ENCODE measurements around the gene NKAIN1. TPM values are rescaled to one million over a fixed set of nuclear protein-coding genes. Genes with fewer than 3 reads are reported as not detected.

NKAIN1 gene
- total and polyA plus RNA-seq, 2 donors (not counting 3 experiments of a cell fraction or from before 2014, with no cell fraction given), result 0.29 to 0.40 TPM

DNA sequence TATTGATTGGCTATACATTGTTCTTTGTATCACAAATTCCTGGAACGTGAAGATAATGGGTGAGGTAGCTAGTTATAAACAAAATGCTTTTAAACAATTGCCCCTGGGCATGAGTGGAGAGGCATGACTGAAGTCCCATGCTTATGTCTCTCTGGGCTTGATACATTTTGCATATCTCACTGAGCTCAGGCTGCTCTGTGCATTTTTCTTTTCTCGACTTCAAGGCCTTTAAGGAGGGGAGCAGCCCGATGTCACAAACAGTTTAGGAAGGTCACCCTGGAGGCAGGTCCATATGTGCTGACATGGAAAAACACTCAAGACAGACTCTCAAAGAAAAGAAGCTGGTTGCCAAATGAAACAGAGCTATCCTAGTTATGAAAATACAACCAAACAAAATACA lies 94.0 kb downstream of the NKAIN1 start:
- intact Hi-C loops (cut with micrococcal nuclease), result no loop called here
- TF ChIP-seq EZH2 (IDR thresholded peaks at IDR 0.05; ENCODE audit: borderline replicate concordance, low read depth, low read length, severe bottlenecking), result no peak
- TF ChIP-seq MYC (IDR thresholded peaks at IDR 0.05; ENCODE audit: low read depth, low read length), result no peak
- TF ChIP-seq GATA2 (IDR thresholded peaks at IDR 0.05; ENCODE audit: insufficient read depth, insufficient read length, low read depth, low read length), result no peak
- no peak for TF ChIP-seq POLR2AphosphoS5 (IDR thresholded peaks at IDR 0.05; ENCODE audit: insufficient read depth, low read depth, low read length)
- no peak for DNase-seq (ENCODE audit: low read depth, low spot score)
- BruUV-seq (replicated peaks), result no TSS peak
- H3K79me2 ChIP-seq (ENCODE audit: control insufficient read depth, insufficient read depth, low read length), result no peaks in the 10 kb centered on the region
- no peaks in the 10 kb centered on the region for H3K36me3 ChIP-seq (ENCODE audit: control insufficient read depth in 2 of 2, extremely low read depth in 1 of 2, insufficient read depth in 2 of 2, low read length in 2 of 2)
- H3K9ac ChIP-seq (replicated peaks; ENCODE audit: extremely low read depth, insufficient read depth, low read length), result no peak overlapping the region
- H3K27me3 ChIP-seq (ENCODE audit: control insufficient read depth in 2 of 2, insufficient read depth in 2 of 2, low read length in 2 of 2), result no peaks in the 10 kb centered on the region
- POLR2A ChIA-PET, result no interaction called here
- H3K27ac ChIP-seq (ENCODE audit: insufficient read depth, low read depth, low read length), result no peak overlapping the region
- no peak overlapping the region for H2AFZ ChIP-seq (ENCODE audit: low read depth, low read length)
- H3K4me2 ChIP-seq (ENCODE audit: insufficient read depth, low read length), result no peak overlapping the region
- H3K9me1 ChIP-seq (replicated peaks; ENCODE audit: control insufficient read depth, extremely low read depth, insufficient read depth, low read length), result no peaks in the 10 kb centered on the region
- dilution Hi-C loops (cut with MboI; ENCODE audit: extremely low pct_ligation_motif_present, low sequenced_read_pairs), result no loop called here
- CTCF ChIA-PET, result interaction anchor here (1.3 kb wide), 1 partner anchor 13 kb away, joined by 3 read pairs; no protein-coding TSS in a partner anchor
- no peaks in the 10 kb centered on the region for H4K20me1 ChIP-seq (replicated peaks; ENCODE audit: control insufficient read depth, extremely low read depth, insufficient read depth, low read length)
- no peaks in the 10 kb centered on the region for H3K9me3 ChIP-seq (replicated peaks; ENCODE audit: control insufficient read depth, insufficient read depth, low read length)
- no peak overlapping the region for H3K4me3 ChIP-seq (replicated peaks in 1 of 3; ENCODE audit: insufficient read depth in 1 of 3, low read depth in 1 of 3, low read length in 3 of 3)
- no peak for FAIRE-seq
- no peaks in the 10 kb centered on the region for H3K4me1 ChIP-seq (ENCODE audit: control insufficient read depth, extremely low read depth, insufficient read depth, low read length)

DNA sequence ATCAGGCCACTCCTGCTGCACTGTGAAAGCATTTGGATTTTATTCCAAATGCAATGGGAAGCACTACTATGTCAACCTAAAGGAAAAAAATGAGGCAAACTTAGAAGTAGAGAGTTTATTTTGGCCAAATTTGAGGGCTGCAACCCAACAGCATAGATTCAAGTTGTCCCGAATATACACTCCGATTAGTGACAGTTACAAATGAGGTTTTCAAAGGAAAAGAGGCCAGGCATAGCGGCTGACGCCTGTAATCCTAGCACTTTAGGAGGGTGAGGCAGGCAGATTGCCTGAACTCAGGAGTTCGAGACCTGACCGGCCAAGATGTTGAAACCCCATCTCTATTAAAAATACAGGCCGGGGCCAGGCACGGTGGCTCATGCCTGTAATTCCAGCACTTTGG lies 95.2 kb downstream of the NKAIN1 start:
- Histone ChIP-seq H3K9ac (replicated peaks; ENCODE audit: extremely low read depth, insufficient read depth, low read length) (no peak overlapping the region), H3K27ac (ENCODE audit: insufficient read depth, low read depth, low read length) (no peak overlapping the region), H2AFZ (ENCODE audit: low read depth, low read length) (no peak overlapping the region), H3K36me3 (ENCODE audit: control insufficient read depth in 2 of 2, extremely low read depth in 1 of 2, insufficient read depth in 2 of 2, low read length in 2 of 2) (no peaks in the 10 kb centered on the region), H3K4me2 (ENCODE audit: insufficient read depth, low read length) (no peak overlapping the region), H3K9me3 (replicated peaks; ENCODE audit: control insufficient read depth, insufficient read depth, low read length) (no peaks in the 10 kb centered on the region), H3K4me3 (replicated peaks in 1 of 3; ENCODE audit: insufficient read depth in 1 of 3, low read depth in 1 of 3, low read length in 3 of 3) (no peak overlapping the region), H4K20me1 (replicated peaks; ENCODE audit: control insufficient read depth, extremely low read depth, insufficient read depth, low read length) (no peaks in the 10 kb centered on the region), H3K27me3 (ENCODE audit: control insufficient read depth in 2 of 2, insufficient read depth in 2 of 2, low read length in 2 of 2) (no peaks in the 10 kb centered on the region), H3K9me1 (replicated peaks; ENCODE audit: control insufficient read depth, extremely low read depth, insufficient read depth, low read length) (no peaks in the 10 kb centered on the region), H3K4me1 (ENCODE audit: control insufficient read depth, extremely low read depth, insufficient read depth, low read length) (no peaks in the 10 kb centered on the region), H3K79me2 (ENCODE audit: control insufficient read depth, insufficient read depth, low read length) (no peaks in the 10 kb centered on the region)
- FAIRE-seq (no peak), DNase-seq (ENCODE audit: low read depth, low spot score) (no peak)
- TF ChIP-seq JUN (IDR thresholded peaks at IDR 0.05; ENCODE audit: borderline replicate concordance, insufficient read depth, insufficient read length, low read depth), result no peak
- no peak for TF ChIP-seq POLR2A (IDR thresholded peaks at IDR 0.05; ENCODE audit: low read depth, low read length)
- no peak for TF ChIP-seq POLR2AphosphoS5 (IDR thresholded peaks at IDR 0.05; ENCODE audit: insufficient read depth, low read depth, low read length)
- TF ChIP-seq, protein P1, sequence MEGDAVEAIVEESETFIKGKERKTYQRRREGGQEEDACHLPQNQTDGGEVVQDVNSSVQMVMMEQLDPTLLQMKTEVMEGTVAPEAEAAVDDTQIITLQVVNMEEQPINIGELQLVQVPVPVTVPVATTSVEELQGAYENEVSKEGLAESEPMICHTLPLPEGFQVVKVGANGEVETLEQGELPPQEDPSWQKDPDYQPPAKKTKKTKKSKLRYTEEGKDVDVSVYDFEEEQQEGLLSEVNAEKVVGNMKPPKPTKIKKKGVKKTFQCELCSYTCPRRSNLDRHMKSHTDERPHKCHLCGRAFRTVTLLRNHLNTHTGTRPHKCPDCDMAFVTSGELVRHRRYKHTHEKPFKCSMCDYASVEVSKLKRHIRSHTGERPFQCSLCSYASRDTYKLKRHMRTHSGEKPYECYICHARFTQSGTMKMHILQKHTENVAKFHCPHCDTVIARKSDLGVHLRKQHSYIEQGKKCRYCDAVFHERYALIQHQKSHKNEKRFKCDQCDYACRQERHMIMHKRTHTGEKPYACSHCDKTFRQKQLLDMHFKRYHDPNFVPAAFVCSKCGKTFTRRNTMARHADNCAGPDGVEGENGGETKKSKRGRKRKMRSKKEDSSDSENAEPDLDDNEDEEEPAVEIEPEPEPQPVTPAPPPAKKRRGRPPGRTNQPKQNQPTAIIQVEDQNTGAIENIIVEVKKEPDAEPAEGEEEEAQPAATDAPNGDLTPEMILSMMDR (IDR thresholded peaks at IDR 0.05; ENCODE audit: extremely low read depth in 1 of 2, insufficient read depth in 1 of 2, low read depth in 1 of 2, low read length in 2 of 2), result no peak
- TF ChIP-seq MYC (IDR thresholded peaks at IDR 0.05; ENCODE audit: low read depth, low read length), result no peak
- TF ChIP-seq, protein P2, sequence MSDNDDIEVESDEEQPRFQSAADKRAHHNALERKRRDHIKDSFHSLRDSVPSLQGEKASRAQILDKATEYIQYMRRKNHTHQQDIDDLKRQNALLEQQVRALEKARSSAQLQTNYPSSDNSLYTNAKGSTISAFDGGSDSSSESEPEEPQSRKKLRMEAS (IDR thresholded peaks at IDR 0.05; ENCODE audit: insufficient read depth, insufficient read length), result no peak
- TF ChIP-seq EZH2 (IDR thresholded peaks at IDR 0.05; ENCODE audit: borderline replicate concordance, low read depth, low read length, severe bottlenecking), result no peak
- intact Hi-C loops (cut with micrococcal nuclease), result no loop called here
- ChIA-PET CTCF (interaction anchor here (1.3 kb wide), 1 partner anchor 14 kb away, joined by 3 read pairs; no protein-coding TSS in a partner anchor), POLR2A (interaction anchor here (0.7 kb wide), 1 partner anchor 276 kb away, joined by 3 read pairs; no protein-coding TSS in a partner anchor)
- dilution Hi-C loops (cut with MboI; ENCODE audit: extremely low pct_ligation_motif_present, low sequenced_read_pairs), result no loop called here
- no TSS peak for BruUV-seq (replicated peaks)
